CD4-positive, alpha-beta T cell treated with Interleukin-6 for 4 hours (primary cell): ENCODE results near the gene COPS9.

Experiments used
- DNase-seq: peaks from one replicate; pipeline ENCODE4 v3.0.0-alpha.2; 2020; ENCODE audit warnings: mixed read lengths

The COPS9 gene

DNA sequence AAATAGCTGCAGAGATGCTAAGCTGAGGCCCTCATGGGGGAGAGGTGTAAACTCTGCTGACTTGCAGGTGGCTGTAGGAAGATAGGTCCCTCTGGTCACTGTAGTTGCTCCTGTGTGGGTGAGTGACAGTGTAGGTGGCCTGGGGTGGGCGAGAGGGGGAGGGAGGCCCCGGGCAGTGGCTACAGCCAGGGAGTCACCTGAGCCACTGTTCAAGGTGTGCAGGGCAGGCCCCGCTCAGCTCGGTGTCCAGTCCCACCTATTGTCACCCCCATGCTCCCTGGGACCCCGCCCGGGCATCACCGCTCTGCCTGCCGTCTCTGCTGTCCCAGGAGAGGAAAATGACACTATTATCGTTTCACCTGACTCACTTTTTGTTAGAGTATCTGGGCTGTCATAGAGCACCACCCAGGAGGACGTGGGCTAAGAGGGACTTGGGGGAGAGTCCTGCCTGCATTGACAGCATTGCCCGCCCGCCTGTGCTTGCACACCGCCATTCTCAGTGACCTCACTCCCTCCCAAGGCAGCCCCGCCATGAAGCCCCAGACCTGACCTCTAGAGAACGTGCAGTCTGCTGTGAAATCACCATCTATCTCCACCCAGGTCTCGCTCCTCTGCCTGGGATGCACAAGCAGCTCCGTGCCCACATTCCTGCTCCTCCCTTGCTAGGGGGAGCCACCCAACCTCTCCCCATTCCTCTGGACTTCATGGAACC, 29.2 kb downstream of the COPS9 start:
- DNase-seq: no peak

DNA sequence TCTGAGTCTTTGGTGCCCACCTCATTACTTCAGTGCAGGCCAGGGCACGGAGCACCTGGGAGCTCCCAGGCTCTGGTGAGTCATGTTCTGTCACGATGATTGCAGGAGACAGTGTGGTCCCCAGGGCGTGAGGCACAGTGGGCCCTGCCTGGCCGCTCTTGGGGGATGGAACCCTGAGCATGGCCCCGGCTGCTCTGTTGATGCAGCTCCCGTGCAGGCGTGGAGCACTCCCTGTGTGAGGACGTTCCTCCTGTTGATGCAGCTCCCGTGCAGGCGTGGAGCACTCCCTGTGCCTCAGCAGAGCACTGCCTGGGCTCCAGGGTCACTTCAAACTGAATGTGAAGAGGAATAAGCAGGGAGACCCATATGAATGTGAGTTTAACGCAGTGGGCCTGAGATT, 30.1 kb downstream of the COPS9 start:
- no peak for DNase-seq

DNA sequence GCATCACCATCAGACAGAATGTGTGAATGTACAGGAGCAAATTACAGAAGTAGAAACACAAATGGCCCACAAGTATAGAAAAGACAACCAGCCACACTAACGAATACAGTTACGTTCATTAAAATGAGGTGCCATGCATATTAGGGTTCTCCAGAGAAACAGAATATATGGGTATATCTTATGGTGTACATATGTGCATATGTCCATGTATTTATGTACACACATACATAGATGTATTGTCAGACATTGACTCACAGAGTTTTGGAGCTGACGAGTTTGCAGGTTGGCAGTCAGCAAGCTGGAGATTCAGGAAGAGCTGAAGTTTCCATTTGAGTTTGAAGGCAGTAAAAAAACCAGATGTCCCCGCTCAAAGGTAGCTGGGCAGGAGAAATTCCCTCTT, 33.0 kb downstream of the COPS9 start:
- DNase-seq: no peak

DNA sequence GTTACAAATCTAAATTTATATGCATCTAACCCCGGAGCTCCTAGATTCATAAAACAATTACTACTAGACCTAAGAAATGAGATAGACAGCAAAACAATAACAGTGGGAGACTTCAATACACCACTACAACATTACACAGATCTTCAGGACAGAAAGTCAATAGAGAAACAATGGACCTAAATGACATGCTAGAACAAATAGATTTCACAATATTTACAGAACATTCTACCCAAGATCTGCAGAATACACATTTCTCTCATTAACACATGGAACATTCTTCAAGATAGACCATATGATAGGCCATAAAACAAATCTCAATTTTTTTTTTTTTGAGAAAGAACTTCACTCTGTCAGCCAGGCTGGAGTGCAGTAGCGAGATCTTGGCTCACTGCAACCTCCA, 37.8 kb downstream of the COPS9 start:
- no peak for DNase-seq

DNA sequence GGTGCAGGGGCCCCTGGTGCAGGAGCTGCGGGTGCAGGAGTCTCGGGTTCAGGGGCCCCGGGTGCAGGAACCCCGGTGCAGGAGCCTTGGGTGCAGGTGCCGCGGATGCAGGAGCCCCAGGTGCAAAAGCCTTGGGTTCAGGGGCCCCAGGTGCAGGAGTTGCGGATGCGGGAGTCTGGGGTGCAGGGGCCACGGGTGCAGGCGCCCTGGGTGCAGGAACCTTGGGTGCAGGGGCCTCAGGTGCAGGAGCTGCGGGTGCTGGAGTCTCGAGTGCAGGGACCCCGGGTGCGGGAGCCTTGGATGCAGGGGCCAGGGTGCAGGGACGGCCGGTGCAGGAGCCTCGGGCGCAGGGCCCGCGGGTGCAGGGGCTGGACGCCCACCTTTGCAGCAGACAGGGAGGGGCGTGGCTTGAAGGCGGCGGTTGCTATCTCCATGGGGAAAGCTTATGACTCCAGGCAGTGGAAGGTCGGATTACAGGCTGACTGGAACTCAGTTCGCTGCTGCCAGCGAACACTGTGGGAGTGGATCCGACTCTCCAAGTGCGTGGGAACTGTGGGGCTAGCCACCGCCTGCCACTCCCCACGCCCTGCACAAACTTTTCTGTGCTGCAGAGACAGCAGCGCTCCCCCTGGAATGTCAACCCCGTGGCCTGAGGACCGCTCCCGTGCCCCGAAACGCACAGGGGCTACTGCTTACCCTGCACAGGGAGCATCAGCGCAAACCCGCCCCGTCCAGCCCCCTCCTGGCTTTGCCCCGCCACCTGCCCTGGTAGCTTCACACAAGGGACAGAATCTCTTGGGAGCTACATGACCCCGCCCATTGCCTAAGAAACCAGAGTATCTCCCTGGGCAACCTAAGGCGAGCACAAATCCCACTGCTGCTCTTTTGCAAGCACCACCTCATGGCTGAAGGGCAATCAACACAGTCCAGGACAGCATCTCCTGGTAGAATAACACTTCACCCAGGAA, 40.3 kb downstream of the COPS9 start:
- DNase-seq: no peak

DNA sequence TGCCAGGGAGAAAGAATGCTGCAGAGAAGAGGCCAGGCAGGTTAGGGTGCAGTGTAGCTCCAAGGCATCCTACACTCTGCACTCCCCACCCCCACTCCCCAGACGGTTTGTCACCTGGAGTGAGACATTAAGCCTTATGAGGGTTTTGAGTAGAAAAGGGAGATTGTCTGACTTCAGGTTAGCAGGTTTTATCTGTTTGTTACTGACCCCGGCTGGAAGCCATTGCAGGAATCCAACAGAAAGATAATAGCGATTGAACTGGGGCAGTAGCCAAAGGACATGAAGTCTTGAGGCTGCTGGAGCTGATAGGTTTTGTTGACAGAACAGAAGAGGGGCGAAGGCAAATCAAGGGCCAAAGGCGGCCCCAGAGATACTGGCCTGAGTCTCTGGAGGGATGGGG, 46.8 kb downstream of the COPS9 start:
- DNase-seq: no peak

DNA sequence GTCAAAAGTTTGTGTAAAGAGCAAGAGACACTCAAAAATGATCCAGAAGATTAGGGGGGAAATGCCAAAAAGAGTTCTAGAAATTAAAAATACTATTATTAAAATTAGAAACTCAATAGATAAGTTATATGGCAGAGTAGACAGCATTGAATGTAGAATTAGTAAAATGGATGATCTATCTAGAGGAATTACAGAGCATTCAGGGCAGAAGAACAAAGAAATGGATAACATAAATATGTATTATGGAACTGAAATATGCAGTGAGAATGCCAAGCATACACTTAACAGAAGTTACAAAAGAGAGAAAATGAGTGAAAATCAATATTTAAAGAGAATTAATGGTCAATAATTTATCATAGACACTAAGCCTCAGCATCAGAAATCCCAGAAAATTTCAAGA, 49.5 kb downstream of the COPS9 start:
- DNase-seq: no peak
